SK-N-SH (cell line): Measurements from ENCODE around the gene SULT1A4. TPM values are rescaled to one million over a fixed set of nuclear protein-coding genes. Genes with fewer than 3 reads are reported as not detected.
"Not testable (repeated sequence)": the region's sequence is repeated elsewhere in the genome, so short reads cannot be mapped to it uniquely, and the experiment has no call there.

ENCODE experiments used
- CTCF ChIA-PET: fragments of 300-600, 350-600 bp; formaldehyde crosslinking; extraction: SDS; loops from one replicate; lab custom pipeline; 2021; lab: Yijun Ruan, JAX
- POLR2A ChIA-PET: fragments of 350-600 bp; sonication (Branson Sonifier 250); formaldehyde crosslinking; extraction: SDS; loops from one replicate; lab custom pipeline; 2020; ENCODE audit warnings: antibody characterized with exemption, inconsistent platforms; lab: Yijun Ruan, JAX
- DNase-seq: peaks from one replicate; pipeline ENCODE4 v3.0.0; 2012
- H2AFZ ChIP-seq: fragments of 200-600 bp; sonication (generic); 2 replicates; pipeline ENCODE4 v1.8.1; 2016; ENCODE audit warnings: antibody characterized with exemption, mild to moderate bottlenecking, low read depth
- H3F3A ChIP-seq: fragments of 200-600 bp; sonication (generic); replicated peaks from 2 replicates; pipeline ENCODE3; 2016; ENCODE audit warnings: antibody characterized with exemption, mild to moderate bottlenecking; ENCODE audit not compliant: insufficient read depth
- H3K27ac ChIP-seq, 2 experiments: fragments of 200-500 bp in 1 of 2; fragments of 200-600 bp in 1 of 2; sonication (Bioruptor generic) in 1 of 2; sonication (generic), shearing (Covaris generic) in 1 of 2; 2 replicates each; pipeline versions ENCODE4 v1.5.1 to v1.6.1; 2014 to 2016; ENCODE audit warnings: low read depth in 2 of 2, inconsistent platforms in 1 of 2, low read length in 1 of 2, mild to moderate bottlenecking in 1 of 2, mixed read lengths in 1 of 2
- H3K27me3 ChIP-seq: fragments of 200-600 bp; sonication (generic), shearing (Covaris generic); 2 replicates; pipeline ENCODE4 v1.6.1; 2016; ENCODE audit warnings: mixed run types; ENCODE audit not compliant: insufficient read depth
- H3K36me3 ChIP-seq, 2 experiments: fragments of 200-500 bp in 1 of 2; fragments of 200-600 bp in 1 of 2; sonication (Bioruptor generic) in 1 of 2; sonication (generic) in 1 of 2; replicated peaks in 1 of 2; 2 replicates each; pipeline versions ENCODE3 to v1.5.1; 2014 to 2016; ENCODE audit warnings: low read length in 1 of 2, mild to moderate bottlenecking in 1 of 2; ENCODE audit not compliant: insufficient read depth in 2 of 2, control insufficient read depth in 1 of 2
- H3K4me1 ChIP-seq, 2 experiments: fragments of 200-500 bp in 1 of 2; fragments of 200-600 bp in 1 of 2; sonication (Bioruptor generic) in 1 of 2; sonication (generic), shearing (Covaris generic) in 1 of 2; 2 replicates each; pipeline versions ENCODE4 v1.5.1 to v1.6.1; 2014 to 2016; ENCODE audit warnings: low read depth in 1 of 2, low read length in 1 of 2, mixed run types in 1 of 2; ENCODE audit not compliant: insufficient read depth in 2 of 2, control insufficient read depth in 1 of 2
- H3K4me2 ChIP-seq: fragments of 200-600 bp; sonication (generic), shearing (Covaris generic); 2 replicates; pipeline ENCODE4 v1.6.1; 2017; ENCODE audit warnings: mixed run types
- H3K4me3 ChIP-seq, 2 experiments: fragments of 200-500 bp in 1 of 2; fragments of 200-600 bp in 1 of 2; sonication (Bioruptor generic) in 1 of 2; sonication (generic), shearing (Covaris generic) in 1 of 2; 2 replicates each; pipeline versions ENCODE4 v1.5.1 to v1.8.1; 2014 to 2016; ENCODE audit warnings: low read depth in 2 of 2, inconsistent platforms in 1 of 2, low read length in 1 of 2, mild to moderate bottlenecking in 1 of 2, mixed read lengths in 1 of 2, moderate library complexity in 1 of 2
- H3K79me2 ChIP-seq: fragments of 200-600 bp; sonication (generic); 2 replicates; pipeline ENCODE4 v1.8.1; 2017; ENCODE audit warnings: mild to moderate bottlenecking; ENCODE audit not compliant: insufficient read depth
- H3K9ac ChIP-seq: fragments of 200-600 bp; sonication (generic); 2 replicates; pipeline ENCODE4 v1.6.1; 2017; ENCODE audit warnings: mixed run types
- H3K9me2 ChIP-seq: fragments of 200-600 bp; sonication (generic); 2 replicates; pipeline ENCODE4 v1.6.1; 2017; ENCODE audit warnings: mixed run types
- H3K9me3 ChIP-seq: fragments of 200-600 bp; sonication (generic); 2 replicates; pipeline ENCODE4 v1.6.1; 2017; ENCODE audit warnings: mixed run types, mild to moderate bottlenecking, moderate library complexity
- H4K20me1 ChIP-seq: fragments of 200-600 bp; sonication (generic); 2 replicates; pipeline ENCODE4 v1.6.1; 2017; ENCODE audit warnings: mild to moderate bottlenecking, mixed run types; ENCODE audit not compliant: insufficient read depth
- WGBS: methylation state at CpG from one replicate; pipeline ENCODE4 v1.1.6; 2017; ENCODE audit warnings: low lambda C conversion rate; 5-methylcytosine and 5-hydroxymethylcytosine counted together
- polyA plus RNA-seq, 3 experiments: library from polyadenylated mRNA; depleted of rRNA; stranded (reverse); fragments of >200 nt; gene quantifications; 2 replicates each; pipeline ENCODE4 v1.2.3, GENCODE V29; 2012
- small RNA-seq, 7 experiments: library from RNA; depleted of rRNA; stranded (forward); fragments of <200 nt; gene quantifications; one replicate each; pipeline ENCODE3, GENCODE V24; 2012

SULT1A4 gene
- polyA plus RNA-seq, 1 of the 3 experiments (the other 2 are of a cell fraction) = 1.2 TPM

- H3K4me2 ChIP-seq, H3K27ac ChIP-seq, H3K9me2 ChIP-seq, H3K27me3 ChIP-seq, H3K4me3 ChIP-seq, H3K4me1 ChIP-seq, H3K36me3 ChIP-seq, H2AFZ ChIP-seq, H3K9me3 ChIP-seq, H3K79me2 ChIP-seq, POLR2A ChIA-PET, CTCF ChIA-PET, DNase-seq, H3F3A ChIP-seq, H4K20me1 ChIP-seq, H3K9ac ChIP-seq: not testable (repeated sequence)
- no CpG with 5 or more reads among the region's 4 CpGs for WGBS
Measured at GRCh38 chr16:29472065-29472464, 12.4 kb downstream of the SULT1A4 start.

- H3K79me2 ChIP-seq, H3K27me3 ChIP-seq, H4K20me1 ChIP-seq, H3K9ac ChIP-seq, CTCF ChIA-PET, H3K9me2 ChIP-seq, H3K4me3 ChIP-seq, H3K4me1 ChIP-seq, H3K27ac ChIP-seq, DNase-seq, H3K4me2 ChIP-seq, H3F3A ChIP-seq, POLR2A ChIA-PET, H2AFZ ChIP-seq, H3K36me3 ChIP-seq, H3K9me3 ChIP-seq: not testable (repeated sequence)
- WGBS = 71% methylated on average over 5 of the region's 12 CpGs
Measured at GRCh38 chr16:29482276-29482675, 22.6 kb downstream of the SULT1A4 start.

- H3K27ac ChIP-seq, H2AFZ ChIP-seq, H3K27me3 ChIP-seq, H3K9me2 ChIP-seq, H3K9me3 ChIP-seq, H3K9ac ChIP-seq, POLR2A ChIA-PET, H3K4me2 ChIP-seq, H3K4me1 ChIP-seq, DNase-seq, H4K20me1 ChIP-seq, H3K79me2 ChIP-seq, H3K36me3 ChIP-seq, CTCF ChIA-PET, H3K4me3 ChIP-seq, H3F3A ChIP-seq: not testable (repeated sequence)
- no CpG with 5 or more reads among the region's 6 CpGs for WGBS
Measured at GRCh38 chr16:29506308-29506707, 46.6 kb downstream of the SULT1A4 start, which contains the start of gene NPIPB12. Gene NPIPB12 (minus strand): TSS chr16:29506408.

Small RNA genes within 50 kb of the gene (small RNA-seq; reads per million reads assigned to genes)
- 0 reads per million in 7 experiments for gene AC133555.2

Other genes with a start within 250 kb of the SULT1A4 start
- 0.76 and 1.2 TPM in 2 replicates for gene NPIPB11, start 53.2 kb upstream of the SULT1A4 start, polyA plus RNA-seq (2012; rRNA removed)
- gene BOLA2, start 5.6 kb upstream of the SULT1A4 start, polyA plus RNA-seq (2012; rRNA removed) = 97.5 and 102 TPM in 2 replicates
- 18.3 and 32.4 TPM in 2 replicates for gene SLX1B, start 5.4 kb upstream of the SULT1A4 start, polyA plus RNA-seq (2012; rRNA removed)
- 12.7 and 22.5 TPM in 2 replicates for gene NPIPB12, start 46.5 kb downstream of the SULT1A4 start, polyA plus RNA-seq (2012; rRNA removed)
- gene SPN, start 203.3 kb downstream of the SULT1A4 start, polyA plus RNA-seq (2012; rRNA removed) = 0.10 and 0.13 TPM in 2 replicates
- gene QPRT, start 219.3 kb downstream of the SULT1A4 start, polyA plus RNA-seq (2012; rRNA removed) = 12.5 and 12.6 TPM in 2 replicates